BLaER1 treated with 17β-estradiol and CSF1 and Interleukin-3, amounts not matched to agents 10 nM and 100 nM (cell line): ENCODE results near the gene U2SURP.

ENCODE experiments used
- H3K27ac ChIP-seq, 11 experiments: shearing (Covaris generic); formaldehyde crosslinking; 2 replicates each; pipeline ENCODE4 v1.8.1; 2022
- H3K27me3 ChIP-seq, 11 experiments: shearing (Covaris generic); formaldehyde crosslinking; 2 replicates each; pipeline ENCODE4 v1.8.1; 2022
- H3K36me3 ChIP-seq, 11 experiments: shearing (Covaris generic); formaldehyde crosslinking; 2 replicates each; pipeline ENCODE4 v1.8.1; 2022
- H3K4me1 ChIP-seq, 10 experiments: shearing (Covaris generic); formaldehyde crosslinking; 2 replicates each; pipeline ENCODE4 v1.8.1; 2022
- H3K4me2 ChIP-seq, 11 experiments: shearing (Covaris generic); formaldehyde crosslinking; 2 replicates each; pipeline ENCODE4 v1.8.1; 2022
- H3K4me3 ChIP-seq, 10 experiments: shearing (Covaris generic); formaldehyde crosslinking; 2 replicates each; pipeline ENCODE4 v1.8.1; 2022
- H3K9ac ChIP-seq, 11 experiments: shearing (Covaris generic); formaldehyde crosslinking; 2 replicates each; pipeline ENCODE4 v1.8.1; 2022
- H3K9me3 ChIP-seq, 11 experiments: shearing (Covaris generic); formaldehyde crosslinking; replicated peaks in 1 of 11; 2 replicates each; pipeline ENCODE4 v1.8.1; 2022
- H4K20me1 ChIP-seq, 11 experiments: shearing (Covaris generic); formaldehyde crosslinking; 2 replicates each; pipeline ENCODE4 v1.8.1; 2022
- Cebpa-rat ChIP-seq, 11 experiments: shearing (Covaris generic); IDR thresholded peaks; 2 replicates each; pipeline ENCODE4 v1.8.1; 2022

U2SURP gene

GRCh38 chr3:143090976-143091837 lies 89.8 kb downstream of the U2SURP start:
- Histone ChIP-seq H3K4me3 (no peak overlapping the region), H3K9ac (no peak overlapping the region), H3K4me1 (no peaks in the 10 kb centered on the region), H3K27ac (no peak overlapping the region), H3K4me2 (no peak overlapping the region), H4K20me1 (no peaks in the 10 kb centered on the region), H3K36me3 (no peaks in the 10 kb centered on the region; a peak in 1 of 22 replicates), H3K27me3 (no peaks in the 10 kb centered on the region), H3K9me3 (peaks cover 14 to 29% (median 22%) of the 10 kb centered on the region in 11 experiments)
- TF ChIP-seq Cebpa-rat (IDR thresholded peaks at IDR 0.05): no peak

DNA sequence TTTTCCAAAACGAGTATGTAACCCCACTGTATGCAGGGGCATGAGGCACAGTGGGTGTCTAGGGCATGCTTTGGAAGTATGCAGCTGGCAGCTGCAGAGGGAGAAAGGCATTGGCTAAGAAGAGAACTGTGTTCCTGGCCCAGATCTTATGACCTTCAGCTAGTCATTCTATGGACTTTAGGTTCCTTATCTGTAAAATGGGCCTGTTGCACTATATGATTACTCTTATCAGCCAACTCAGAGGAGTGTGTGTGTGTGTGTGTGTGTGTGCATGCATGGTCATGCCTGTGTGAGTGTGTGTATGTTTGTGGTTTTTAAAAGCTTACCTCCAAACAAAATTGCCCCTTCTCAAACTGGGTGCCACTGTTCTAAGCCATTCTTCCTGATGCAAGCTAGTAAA lies 90.8 kb downstream of the U2SURP start:
- H3K27ac ChIP-seq: no peak overlapping the region
- no peak overlapping the region for H3K4me2 ChIP-seq
- H3K36me3 ChIP-seq: no peaks in the 10 kb centered on the region; a peak in 1 of 22 replicates
- H4K20me1 ChIP-seq: no peaks in the 10 kb centered on the region
- no peak for TF ChIP-seq Cebpa-rat (IDR thresholded peaks at IDR 0.05)
- no peak overlapping the region for H3K9ac ChIP-seq
- H3K4me1 ChIP-seq: no peaks in the 10 kb centered on the region
- no peaks in the 10 kb centered on the region for H3K27me3 ChIP-seq
- no peak overlapping the region for H3K4me3 ChIP-seq
- H3K9me3 ChIP-seq: peaks cover 20 to 35% (median 28%) of the 10 kb centered on the region in 11 experiments

DNA sequence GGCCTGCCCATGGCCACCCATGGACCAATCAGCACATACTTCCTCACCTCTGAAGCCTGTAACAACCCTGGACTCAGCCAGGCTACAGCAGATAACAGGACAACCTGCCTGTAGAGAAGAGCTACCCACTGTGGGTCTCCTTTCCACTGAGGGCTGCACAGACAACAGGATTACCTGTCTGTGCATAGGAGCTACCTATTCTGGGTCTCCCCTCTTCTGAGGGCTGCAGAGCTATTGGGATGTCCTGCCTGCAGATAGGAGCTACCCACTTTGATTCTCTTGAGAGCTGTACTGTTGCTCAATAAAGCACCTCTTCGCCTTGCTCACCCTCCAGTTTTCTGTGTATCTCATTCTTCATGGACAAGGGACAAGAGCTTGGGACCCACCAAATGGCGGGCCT lies 94.4 kb downstream of the U2SURP start:
- no peak overlapping the region for H3K4me2 ChIP-seq
- no peaks in the 10 kb centered on the region for H4K20me1 ChIP-seq
- H3K27me3 ChIP-seq: no peaks in the 10 kb centered on the region
- H3K9me3 ChIP-seq: peaks cover 17 to 30% (median 24%) of the 10 kb centered on the region in 11 experiments
- TF ChIP-seq Cebpa-rat (IDR thresholded peaks at IDR 0.05): no peak
- H3K4me1 ChIP-seq: no peaks in the 10 kb centered on the region
- H3K27ac ChIP-seq: no peak overlapping the region
- no peaks in the 10 kb centered on the region; a peak in 1 of 22 replicates for H3K36me3 ChIP-seq
- H3K9ac ChIP-seq: no peak overlapping the region
- H3K4me3 ChIP-seq: no peak overlapping the region

DNA sequence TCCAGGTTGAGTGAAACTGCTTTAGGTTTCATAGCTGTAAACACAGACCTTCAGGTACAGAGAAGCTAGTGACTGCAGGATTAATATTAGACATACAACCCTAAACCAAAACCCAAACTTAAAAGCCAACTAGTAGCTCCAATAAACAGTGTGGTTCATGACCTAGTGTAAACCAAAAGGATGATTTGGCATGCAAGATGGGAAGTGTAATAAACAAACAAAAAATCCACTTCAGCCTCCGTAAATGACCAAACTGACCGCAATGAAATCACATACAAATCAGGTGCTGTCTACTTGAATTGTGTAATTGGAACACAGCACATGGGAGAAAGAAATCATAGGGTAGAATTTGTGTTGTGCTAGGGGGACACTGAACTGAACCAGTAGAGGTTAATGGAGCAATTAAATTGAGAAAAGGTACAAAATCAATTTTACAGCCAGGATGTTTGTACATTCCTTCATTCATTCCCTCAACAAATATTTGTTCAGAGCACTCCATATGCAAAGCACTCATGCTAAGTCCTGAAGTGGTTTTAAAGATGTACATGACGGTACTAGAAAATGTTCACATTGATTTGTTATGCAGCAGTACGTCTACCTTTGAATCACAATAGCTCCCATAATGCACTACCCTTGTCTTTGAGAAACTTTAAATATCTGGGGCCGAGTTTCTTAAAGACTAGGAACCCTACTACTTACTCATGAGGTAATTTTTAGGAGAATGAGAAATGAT lies 96.8 kb downstream of the U2SURP start:
- TF ChIP-seq Cebpa-rat (IDR thresholded peaks at IDR 0.05): no peak
- no peak overlapping the region for H3K4me3 ChIP-seq
- no peaks in the 10 kb centered on the region for H4K20me1 ChIP-seq
- H3K27me3 ChIP-seq: no peaks in the 10 kb centered on the region
- no peaks in the 10 kb centered on the region for H3K4me1 ChIP-seq
- peaks cover 20 to 31% (median 29%) of the 10 kb centered on the region in 11 experiments for H3K9me3 ChIP-seq
- no peak overlapping the region for H3K27ac ChIP-seq
- H3K4me2 ChIP-seq: no peak overlapping the region
- no peak overlapping the region for H3K9ac ChIP-seq
- H3K36me3 ChIP-seq: no peaks in the 10 kb centered on the region; a peak in 1 of 22 replicates

DNA sequence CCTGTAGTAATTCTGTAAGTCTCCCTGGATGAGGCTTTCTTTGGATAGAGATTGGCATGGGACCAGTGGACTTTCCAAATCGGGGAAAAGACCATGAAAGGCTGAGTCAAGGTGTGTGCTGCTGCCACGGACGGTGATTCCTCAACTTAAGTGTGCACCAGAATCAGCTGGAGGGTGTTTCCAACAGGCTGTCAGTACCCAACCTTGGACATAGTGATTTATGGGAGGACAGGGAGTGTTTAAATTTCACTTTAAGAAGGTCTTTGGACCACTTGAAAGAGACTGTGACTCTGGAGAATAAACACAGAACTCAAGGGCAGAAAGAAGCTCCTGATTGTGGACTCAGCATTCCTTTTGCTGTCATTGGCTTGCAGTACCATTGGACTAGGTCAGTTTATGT lies 97.8 kb downstream of the U2SURP start:
- Histone ChIP-seq H4K20me1 (no peaks in the 10 kb centered on the region), H3K4me1 (no peaks in the 10 kb centered on the region), H3K9me3 (peaks cover 30 to 41% (median 39%) of the 10 kb centered on the region in 11 experiments), H3K36me3 (no peaks in the 10 kb centered on the region; a peak in 2 of 22 replicates), H3K27me3 (no peaks in the 10 kb centered on the region), H3K27ac (no peak overlapping the region), H3K4me3 (no peak overlapping the region), H3K4me2 (no peak overlapping the region), H3K9ac (no peak overlapping the region)
- no peak for TF ChIP-seq Cebpa-rat (IDR thresholded peaks at IDR 0.05)

GRCh38 chr3:143099690-143100089 lies 98.3 kb downstream of the U2SURP start:
- no peaks in the 10 kb centered on the region for H3K4me1 ChIP-seq
- H3K36me3 ChIP-seq: peaks cover 0 to 4% (median 0%) of the 10 kb centered on the region in 11 experiments; a peak in 2 of 22 replicates
- H3K27ac ChIP-seq: no peak overlapping the region
- H4K20me1 ChIP-seq: no peaks in the 10 kb centered on the region
- TF ChIP-seq Cebpa-rat (IDR thresholded peaks at IDR 0.05): no peak
- peaks cover 35 to 46% (median 43%) of the 10 kb centered on the region in 11 experiments for H3K9me3 ChIP-seq
- H3K9ac ChIP-seq: no peak overlapping the region
- no peak overlapping the region for H3K4me3 ChIP-seq
- no peaks in the 10 kb centered on the region for H3K27me3 ChIP-seq
- H3K4me2 ChIP-seq: no peak overlapping the region

DNA sequence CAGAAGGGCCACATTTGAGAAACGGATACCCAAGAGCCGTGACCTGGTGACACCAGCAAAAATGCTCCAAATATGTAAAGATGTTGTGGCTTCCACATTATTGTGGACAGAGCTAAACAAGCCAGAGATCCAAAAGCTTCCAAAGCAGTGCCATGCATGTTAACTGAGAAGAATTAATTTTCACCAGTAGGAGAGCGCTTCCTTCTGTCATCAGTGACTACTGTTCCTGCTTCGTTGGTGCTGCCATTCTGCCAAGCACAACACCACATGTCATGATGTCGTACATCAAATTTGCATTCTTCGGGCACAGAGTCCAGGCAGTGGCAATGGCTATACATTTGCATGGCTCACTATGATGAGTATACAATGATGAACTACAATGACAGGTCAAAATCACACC lies 99.1 kb downstream of the U2SURP start:
- no peak overlapping the region for H3K27ac ChIP-seq
- H3K9me3 ChIP-seq: peaks cover 37 to 46% (median 43%) of the 10 kb centered on the region in 11 experiments
- H3K4me3 ChIP-seq: no peak overlapping the region
- H3K36me3 ChIP-seq: peaks cover 0 to 12% (median 0%) of the 10 kb centered on the region in 11 experiments; a peak in 3 of 22 replicates
- H3K4me1 ChIP-seq: no peaks in the 10 kb centered on the region
- H3K9ac ChIP-seq: no peak overlapping the region
- H3K4me2 ChIP-seq: no peak overlapping the region
- no peak for TF ChIP-seq Cebpa-rat (IDR thresholded peaks at IDR 0.05)
- no peaks in the 10 kb centered on the region for H4K20me1 ChIP-seq
- no peaks in the 10 kb centered on the region for H3K27me3 ChIP-seq

- Histone ChIP-seq H3K27ac (no peak overlapping the region), H3K4me3 (no peak overlapping the region), H3K4me2 (no peak overlapping the region), H3K36me3 (peaks cover 0 to 15% (median 0%) of the 10 kb centered on the region in 11 experiments; a peak in 2 of 22 replicates), H3K9ac (no peak overlapping the region), H4K20me1 (no peaks in the 10 kb centered on the region), H3K27me3 (no peaks in the 10 kb centered on the region), H3K9me3 (peaks cover 39 to 48% (median 44%) of the 10 kb centered on the region in 11 experiments), H3K4me1 (no peaks in the 10 kb centered on the region)
- no peak for TF ChIP-seq Cebpa-rat (IDR thresholded peaks at IDR 0.05)
Measured at GRCh38 chr3:143101792-143102381, 100.5 kb downstream of the U2SURP start.

DNA sequence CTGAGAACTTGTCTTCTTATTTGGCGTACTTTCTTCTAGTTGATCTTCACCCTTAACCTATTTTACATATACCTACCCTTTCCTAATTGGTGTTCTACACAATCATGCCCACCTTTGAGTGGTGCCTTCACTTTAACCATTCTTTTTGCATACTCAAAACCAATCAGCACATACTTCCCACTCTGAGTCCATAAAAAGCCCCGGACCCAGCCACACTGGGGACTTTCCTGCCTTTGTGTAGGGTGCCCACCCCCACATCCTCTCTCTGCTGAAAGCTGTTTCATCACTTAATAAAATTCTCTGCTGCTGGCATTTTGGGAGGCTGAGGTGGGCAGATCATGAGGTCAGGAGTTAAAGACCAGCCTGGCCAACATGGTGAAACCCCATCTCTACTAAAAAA lies 102.3 kb downstream of the U2SURP start:
- no peak overlapping the region for H3K4me3 ChIP-seq

More for the DNA sequence above, 102.3 kb downstream of the U2SURP start:
- peaks cover 0 to 15% (median 0%) of the 10 kb centered on the region in 11 experiments; a peak in 2 of 22 replicates for H3K36me3 ChIP-seq
- H4K20me1 ChIP-seq: no peaks in the 10 kb centered on the region
- H3K9ac ChIP-seq: no peak overlapping the region
- no peak for TF ChIP-seq Cebpa-rat (IDR thresholded peaks at IDR 0.05)
- no peak overlapping the region for H3K4me2 ChIP-seq
- no peaks in the 10 kb centered on the region for H3K27me3 ChIP-seq
- H3K9me3 ChIP-seq: peaks cover 47 to 57% (median 50%) of the 10 kb centered on the region in 11 experiments
- no peaks in the 10 kb centered on the region for H3K4me1 ChIP-seq
- H3K27ac ChIP-seq: no peak overlapping the region
